ENCODE measurements around the gene ACCSL.
A peak's percentile ranks its signal among the peaks of the same experiment; 100 is the strongest.

Gene ACCSL

DNA sequence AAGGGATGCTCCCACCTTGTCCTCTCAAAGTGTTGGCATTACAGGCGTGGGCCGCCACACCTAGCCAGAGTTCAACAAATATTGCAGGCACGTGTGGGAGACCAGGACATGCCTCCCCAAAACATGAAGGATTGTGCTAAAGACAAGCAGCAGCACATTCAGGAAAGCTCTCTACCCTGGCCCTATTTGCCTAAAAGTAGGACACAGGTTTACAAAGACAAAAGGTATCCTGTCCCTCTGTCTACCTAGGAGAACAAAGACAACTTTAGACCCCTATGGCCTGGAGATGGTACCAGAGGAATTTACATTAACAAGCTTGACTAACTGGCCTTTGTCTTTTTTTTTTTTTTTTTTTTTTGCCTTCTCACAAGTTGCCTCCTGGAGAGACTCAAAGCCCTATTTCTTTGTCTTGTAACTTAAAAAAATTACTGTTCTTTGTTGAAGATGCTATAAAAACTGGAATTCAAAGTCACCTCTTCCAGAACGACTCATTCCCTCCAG is 17.4 kb downstream of the ACCSL start:
- DNase-seq (ENCODE audit: low read depth) = no peak

DNA sequence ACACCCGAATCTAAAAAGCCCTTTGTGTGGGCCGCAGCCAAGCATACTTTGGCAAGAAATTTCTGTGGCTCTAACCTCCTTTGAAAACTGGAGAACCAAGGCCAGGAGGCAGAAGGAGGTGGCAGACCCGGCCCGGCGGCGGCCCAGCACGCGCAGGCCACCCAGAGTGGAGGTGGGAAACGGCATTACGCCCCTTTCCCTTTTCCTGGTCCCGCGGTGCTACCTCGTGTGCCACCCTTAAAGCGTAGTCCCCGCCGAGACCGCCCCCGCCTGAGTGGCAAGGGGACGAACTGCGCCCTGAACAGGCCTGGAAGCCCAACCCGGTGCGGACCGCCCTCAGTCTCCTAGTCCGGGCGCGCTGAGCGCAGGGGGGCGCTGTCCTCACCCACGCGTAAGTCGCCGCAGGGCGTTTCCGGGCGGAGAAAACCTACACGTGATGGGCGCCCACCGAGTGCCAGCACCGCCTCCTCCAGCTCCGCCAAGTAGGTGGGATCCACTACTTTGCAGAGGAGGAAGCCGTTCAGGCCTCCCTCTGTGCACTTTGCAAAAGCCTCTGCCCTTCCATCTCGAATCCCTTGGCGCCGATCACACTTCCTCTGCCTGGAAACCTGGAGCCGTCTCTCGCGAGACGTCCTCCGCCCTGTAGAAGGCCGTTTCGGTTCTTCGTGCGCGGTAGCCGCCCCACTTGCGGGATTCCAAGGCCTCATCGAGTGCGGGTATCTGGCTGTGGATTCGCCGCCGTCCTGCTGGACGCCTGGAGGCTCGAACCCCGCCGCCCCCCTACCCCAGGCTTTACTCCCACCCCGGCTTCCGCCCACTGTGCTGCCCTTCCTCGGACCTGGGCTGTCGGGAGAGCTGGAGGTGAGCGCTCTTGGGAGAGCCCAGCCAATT is 18.3 kb downstream of the ACCSL start, which contains the start of gene ACCS:
Gene ACCS, plus strand, starts transcription at position 430 of the 891 bp plus-strand sequence. CDS start 1,358 bp downstream, outside the sequence.
- peak; percentile 69 for DNase-seq (ENCODE audit: low read depth)

DNA sequence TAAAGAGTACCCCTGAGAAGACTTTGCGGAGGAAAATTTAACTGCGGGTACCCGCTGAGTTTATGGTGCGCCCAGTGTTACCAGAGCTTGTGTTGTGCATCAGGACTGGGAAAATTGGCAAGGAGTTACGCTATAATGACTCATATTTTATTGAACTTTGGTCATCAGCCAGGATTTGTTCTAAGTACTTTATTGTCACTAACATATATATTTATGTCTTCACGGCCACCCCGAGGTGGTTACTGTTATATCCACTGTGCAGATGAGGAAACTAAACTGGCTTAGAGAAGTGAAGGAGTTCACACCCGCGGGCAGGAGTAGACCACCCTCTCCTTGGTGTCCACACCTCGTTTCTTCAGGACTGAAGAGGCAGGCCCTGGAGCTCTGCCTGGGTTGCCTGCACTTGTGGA is 19.0 kb downstream of the ACCSL start:
- DNase-seq (ENCODE audit: low read depth) = no peak

DNA sequence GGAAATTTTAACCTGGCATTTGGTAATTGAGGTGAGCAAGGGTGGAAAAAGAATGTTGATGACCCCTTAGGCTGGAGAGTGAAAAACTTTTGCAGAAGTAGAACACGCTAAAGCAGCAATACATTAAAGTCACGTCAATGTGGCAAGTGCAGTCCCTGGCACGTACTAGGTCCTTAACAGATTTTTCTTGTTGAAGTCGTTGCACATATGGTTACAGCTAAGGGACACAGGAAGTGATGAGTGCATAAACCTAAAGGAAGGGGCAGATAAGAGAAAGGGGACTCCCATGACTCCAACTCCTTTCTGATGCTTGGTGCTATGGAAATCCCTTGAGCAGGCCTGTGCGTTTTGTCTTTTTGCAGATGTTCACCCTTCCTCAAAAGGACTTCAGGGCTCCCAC is 19.5 kb downstream of the ACCSL start:
- DNase-seq (ENCODE audit: low read depth) = no peak

DNA sequence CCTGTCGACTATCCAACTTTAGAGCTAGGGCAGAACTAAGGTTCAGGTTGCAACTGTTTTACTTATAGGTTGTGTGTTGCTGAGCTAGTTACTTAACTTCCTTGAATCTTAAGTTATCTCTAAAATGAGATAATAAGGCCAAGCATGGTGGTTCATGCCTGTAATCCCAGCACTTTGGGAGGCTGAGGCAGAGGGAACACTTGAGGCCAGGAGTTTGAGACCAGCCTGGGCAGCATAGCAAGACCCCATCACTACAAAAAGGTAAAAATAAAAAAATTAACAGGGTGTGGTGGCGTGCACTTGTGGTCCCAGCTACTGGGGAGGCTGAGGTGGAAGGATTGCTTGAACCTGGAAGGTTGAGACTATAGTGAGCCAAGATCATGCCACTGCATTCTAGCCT is 20.4 kb downstream of the ACCSL start:
- no peak for DNase-seq (ENCODE audit: low read depth)

DNA sequence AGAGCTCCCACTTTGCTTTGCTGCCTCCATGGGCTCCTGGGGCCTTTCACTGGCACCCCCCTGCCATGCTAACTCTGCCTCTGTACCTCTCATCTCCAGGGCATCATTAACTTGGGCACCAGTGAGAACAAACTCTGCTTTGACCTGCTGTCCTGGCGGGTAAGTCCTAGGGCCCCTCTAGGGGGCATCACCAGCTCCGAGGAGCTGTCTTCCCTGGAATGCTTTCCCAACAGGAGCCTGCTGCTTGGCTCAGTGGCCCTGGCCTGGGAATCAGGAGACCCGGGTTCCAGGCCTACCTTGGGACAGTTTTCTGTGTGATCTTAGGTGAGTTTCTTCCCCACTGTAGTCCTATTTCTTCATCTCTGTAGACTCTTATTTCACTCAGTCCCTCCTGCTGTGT is 23.4 kb downstream of the ACCSL start:
- no peak for DNase-seq (ENCODE audit: low read depth)

DNA sequence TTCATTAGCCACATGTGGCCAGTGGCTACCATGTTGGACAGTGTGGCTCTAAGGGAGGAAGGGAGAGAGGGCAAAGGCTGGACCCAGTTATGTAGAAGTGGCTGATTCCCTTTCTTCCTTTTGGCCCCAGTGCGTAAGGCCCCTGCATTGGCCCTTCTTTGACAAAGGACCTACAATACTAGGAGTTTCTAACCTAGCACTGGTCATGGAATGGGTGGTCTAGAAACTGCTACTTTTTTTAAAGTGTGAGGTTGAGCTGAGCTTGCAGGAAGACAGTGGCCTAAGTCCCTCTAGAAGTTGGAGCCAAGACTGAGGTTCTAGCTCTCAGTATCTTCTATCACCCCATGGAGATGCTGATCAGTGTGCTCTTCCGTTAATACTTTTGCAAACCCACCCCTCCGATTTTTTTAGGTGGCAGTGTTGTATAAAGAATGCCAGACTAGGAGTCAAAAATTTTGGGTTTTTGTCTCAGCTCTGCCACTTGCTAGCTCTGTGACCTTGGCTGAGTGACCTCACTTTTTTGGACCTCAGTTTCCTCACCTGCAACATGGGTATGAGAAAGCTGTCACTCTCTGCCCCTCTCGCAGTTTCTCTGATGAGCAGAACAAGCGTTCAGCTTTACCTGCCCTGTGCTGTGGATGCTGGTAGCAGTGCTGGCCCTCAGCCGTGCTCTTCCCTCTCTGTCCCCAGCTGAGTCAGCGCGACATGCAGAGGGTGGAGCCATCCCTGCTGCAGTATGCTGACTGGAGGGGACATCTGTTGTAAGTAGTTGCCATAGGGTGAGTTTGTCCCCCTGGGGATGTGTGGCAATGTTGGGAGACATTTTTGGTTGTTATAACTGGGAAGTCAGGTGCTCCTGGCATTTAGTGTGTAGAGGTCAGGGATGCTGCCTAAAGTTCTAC is 25.2 kb downstream of the ACCSL start:
- DNase-seq (ENCODE audit: low read depth) = no peak

DNA sequence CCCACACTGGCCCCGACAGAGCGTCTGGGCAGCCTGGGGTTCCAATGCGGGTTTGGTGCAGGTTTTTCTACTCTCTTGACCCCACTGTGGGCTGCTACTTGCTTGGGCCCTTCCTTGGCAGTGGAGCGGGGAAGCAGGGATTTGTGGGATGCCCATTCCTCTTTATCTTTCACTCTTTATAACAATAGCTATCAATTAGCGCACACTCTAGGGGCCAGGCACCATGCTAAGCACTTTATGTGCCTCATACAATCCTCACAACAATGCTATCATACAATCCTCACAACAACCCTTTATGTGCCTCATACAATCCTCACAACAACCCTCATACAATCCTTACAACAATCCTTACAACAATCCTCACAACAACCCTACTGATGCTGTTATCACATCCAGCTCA is 31.0 kb downstream of the ACCSL start:
- DNase-seq (ENCODE audit: low read depth) = no peak

DNA sequence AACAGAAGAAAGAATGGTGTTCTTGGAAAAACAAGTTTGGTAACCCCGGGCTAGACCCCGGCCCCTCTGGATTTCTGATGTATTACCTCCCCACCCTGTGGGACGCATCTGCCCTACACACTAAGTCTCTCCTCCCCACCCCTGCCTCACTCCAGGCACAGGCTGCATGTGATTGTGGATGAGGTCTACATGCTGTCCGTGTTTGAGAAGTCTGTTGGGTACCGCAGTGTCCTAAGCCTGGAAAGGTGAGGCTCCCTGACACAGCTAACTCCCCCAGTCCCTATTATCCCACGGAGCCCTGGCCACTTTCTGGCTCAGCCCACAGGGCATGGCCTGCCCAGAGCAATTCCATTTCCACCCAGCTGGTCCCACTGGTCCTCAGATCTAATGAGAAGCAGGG is 31.6 kb downstream of the ACCSL start:
- DNase-seq (ENCODE audit: low read depth) = no peak

DNA sequence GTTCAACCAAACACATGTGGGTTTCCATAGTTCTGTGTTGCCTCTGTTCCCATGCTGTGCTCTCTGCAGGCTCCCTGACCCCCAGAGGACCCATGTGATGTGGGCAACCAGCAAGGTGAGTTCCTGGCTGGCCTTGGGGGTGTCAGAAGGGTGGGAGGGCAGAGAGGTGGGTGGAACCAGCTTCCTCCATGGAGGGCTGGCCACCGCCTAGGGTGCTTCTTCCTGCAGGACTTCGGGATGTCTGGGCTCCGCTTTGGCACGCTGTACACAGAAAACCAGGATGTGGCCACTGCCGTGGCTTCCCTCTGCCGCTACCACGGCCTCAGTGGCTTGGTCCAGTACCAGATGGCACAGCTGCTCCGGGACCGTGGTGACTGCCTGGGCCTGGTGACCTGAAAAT is 33.2 kb downstream of the ACCSL start:
- no peak for DNase-seq (ENCODE audit: low read depth)

DNA sequence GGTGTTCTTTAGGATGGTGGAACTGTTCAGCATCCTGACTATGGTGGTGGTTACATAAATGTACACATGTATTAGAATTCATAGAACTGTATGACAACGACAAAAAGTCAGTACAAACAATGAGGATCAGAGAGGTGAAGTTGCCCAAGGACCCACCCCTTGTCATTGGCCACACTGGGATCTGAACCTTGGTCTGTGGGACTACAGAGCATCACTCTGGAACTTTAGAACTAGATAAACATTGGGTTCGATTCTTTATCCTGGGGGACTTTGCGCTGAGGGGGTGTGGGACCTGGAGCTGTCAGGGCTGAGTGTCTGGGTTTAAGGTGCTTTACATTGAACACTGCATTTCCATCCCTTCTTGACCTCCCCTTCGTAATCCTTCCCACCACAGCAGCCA is 34.9 kb downstream of the ACCSL start:
- DNase-seq (ENCODE audit: low read depth) = no peak

DNA sequence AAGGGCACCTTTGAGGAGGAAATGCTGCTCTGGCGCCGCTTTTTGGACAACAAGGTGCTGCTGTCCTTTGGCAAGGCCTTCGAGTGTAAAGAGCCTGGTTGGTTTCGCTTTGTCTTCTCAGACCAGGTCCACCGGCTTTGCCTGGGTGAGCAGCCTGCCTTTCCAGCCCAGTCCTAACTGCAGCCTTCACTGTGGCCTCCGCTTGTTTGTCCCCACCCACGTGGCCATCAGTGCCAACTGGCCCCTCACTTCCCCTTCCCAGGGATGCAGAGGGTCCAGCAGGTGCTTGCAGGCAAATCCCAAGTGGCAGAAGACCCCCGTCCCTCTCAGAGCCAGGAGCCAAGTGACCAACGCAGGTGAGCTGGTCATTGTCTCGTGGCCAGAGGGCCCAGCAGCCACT is 35.7 kb downstream of the ACCSL start:
- DNase-seq (ENCODE audit: low read depth) = no peak

DNA sequence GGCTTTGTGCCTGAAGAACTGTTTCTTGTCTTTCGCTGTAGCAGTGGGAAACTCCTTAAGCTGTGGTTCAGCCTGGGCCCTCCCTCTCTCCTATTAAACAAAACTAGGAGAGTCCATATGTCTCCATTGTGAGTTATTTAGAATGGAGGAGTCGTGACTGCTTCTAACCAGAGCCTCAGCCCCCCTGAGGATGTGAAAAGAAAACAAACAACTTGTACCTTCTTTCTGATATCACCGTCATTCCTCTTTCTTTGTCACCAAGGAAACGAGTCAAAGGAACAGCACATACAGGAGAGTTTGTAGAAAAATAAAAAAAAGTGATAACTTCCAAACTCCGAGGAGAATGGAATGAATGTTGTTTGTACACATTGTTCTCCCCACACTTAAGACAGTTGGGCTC is 36.1 kb downstream of the ACCSL start:
- DNase-seq (ENCODE audit: low read depth) = no peak

DNA sequence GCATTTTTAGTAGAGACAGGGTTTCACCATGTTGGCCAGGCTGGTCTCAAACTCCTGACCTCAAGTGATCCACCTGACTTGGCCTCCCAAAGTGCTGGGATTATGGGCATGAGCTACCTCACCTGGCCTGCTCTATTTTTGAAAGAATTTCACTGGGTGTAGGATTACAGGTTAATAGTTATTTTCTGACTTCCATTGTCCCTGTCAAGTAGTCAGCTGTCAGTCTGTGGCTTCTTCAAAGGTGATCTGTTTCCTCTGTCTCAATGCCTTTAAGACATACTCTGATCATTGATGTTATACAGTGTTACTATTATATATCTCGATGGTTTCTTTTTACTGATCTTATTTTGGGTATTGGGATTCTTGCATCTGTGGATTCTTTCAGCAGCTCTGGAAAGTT is 37.5 kb downstream of the ACCSL start:
- no peak for DNase-seq (ENCODE audit: low read depth)

DNA sequence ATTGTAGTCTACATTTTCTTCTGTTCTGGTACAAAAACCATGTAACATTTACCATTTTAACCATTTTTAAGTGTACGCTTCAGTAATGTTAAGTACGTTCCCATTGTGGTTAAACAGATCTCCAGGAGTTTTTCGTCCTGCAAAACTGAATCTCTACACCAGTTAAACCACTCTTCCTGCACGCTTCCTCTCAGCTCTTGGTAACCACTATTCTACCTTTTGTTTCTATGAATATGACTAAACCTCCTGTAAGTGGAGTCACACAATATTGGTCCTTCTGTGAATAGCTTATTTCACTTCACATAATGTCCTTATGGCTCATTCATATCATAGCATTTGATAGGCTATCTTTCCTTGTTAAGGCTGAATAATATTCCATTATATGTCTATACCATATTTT is 40.6 kb downstream of the ACCSL start:
- no peak for DNase-seq (ENCODE audit: low read depth)

DNA sequence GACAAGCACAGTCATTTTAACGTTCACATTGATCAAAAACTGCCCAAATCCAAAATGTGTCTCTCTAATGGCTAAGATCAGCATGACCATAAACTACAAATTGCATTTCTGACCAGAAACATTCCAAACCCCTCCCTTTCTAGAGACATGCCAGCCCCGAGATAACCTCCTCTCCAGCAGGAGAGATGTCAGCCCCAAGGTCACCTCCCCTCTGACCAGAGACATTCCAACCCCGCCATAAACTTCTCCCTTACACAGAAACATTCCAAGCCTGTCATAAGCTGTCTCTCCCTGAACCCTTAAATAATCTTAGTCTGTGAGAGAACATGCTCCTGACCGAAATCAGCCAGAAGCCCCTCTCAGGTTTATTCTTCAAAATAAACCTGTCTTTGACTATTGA is 41.1 kb downstream of the ACCSL start:
- DNase-seq (ENCODE audit: low read depth) = no peak

DNA sequence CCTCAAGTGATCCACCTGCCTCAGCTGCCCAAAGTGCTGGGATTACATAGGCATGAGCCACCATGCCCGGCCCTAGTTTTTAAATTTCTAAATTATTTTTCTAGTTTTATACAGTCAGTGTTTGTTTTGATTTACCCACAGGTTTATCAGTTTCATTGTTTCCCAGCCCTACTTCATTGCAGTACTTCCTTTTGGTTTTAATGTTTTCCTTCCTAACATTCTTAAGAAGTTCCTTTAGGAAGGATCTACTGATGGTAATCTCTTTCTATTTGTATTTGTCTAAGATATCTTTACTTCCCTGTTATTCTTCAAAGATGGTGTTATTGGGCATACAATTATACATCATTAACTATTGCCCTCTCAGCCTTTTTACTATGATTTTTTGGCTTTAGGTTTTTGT is 42.8 kb downstream of the ACCSL start:
- no peak for DNase-seq (ENCODE audit: low read depth)

DNA sequence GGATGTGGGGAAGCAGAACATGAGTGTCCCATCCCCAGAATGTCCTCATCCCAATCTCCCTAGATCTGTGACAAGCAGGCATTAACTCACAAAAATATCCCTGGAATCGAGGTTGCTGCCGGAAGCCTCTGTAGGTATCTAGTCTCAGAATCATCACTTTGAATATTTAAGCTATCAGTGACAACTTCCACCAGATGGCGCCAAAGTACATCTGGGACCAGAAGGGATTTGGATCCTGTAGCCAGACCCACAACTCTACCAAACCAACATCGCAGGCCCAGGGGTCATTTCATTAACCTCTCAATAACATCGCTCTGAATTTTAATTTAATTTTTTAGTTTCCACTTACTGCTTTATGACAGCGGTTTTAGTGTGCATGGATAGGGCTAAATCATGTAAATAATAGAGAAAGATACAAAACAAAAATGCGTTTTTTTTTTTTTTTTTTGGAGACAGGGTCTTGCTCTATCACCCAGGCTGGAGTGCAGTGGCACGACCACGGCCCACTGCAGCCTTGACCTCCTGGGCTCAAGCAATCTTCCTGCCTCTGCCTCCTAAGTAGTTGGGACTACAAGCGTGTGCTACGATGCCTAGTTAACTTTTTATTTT is 46.6 kb downstream of the ACCSL start:
- DNase-seq (ENCODE audit: low read depth) = peak; percentile 36

DNA sequence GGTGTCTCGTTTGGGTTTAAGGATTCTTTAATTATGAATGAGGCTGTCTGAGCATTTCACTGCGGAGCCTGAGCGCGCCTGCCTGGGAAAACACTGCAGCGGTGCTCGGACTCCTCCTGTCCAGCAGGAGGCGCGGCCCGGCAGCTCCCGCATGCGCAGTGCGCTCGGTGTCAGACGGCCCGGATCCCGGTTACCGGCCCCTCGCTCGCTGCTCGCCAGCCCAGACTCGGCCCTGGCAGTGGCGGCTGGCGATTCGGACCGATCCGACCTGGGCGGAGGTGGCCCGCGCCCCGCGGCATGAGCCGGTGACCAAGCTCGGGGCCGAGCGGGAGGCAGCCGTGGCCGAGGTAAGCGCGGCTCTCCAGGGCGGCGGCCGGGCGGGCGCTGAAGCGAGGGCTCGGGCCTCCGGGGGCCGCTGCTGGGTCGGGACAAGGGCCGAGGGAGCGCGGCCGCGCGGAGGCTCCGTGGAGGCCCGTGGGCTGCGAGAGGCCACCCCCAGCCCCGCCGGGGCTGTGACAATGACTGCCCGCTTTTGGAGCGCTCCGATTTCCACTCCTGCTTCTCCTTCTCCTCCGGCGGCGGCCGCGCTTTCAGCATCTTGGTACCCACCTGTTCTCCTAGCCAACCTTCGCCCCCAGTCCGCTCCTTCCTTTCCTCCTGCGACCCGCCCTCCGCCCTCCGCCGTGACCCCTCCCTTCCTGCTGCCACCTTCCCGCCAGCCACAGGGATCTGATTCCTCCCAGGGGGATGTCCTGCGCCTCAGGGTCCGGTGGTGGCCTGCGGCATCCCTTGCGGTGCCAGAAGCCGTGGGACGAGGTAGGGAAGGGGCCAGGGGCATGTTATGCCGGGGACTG is 48.0 kb downstream of the ACCSL start, which contains the start of gene EXT2:
Gene EXT2, plus strand, starts transcription at position 173 of the 854 bp plus-strand sequence. CDS start 12,035 bp downstream, outside the sequence.
- peak; percentile 84 for DNase-seq (ENCODE audit: low read depth)

DNA sequence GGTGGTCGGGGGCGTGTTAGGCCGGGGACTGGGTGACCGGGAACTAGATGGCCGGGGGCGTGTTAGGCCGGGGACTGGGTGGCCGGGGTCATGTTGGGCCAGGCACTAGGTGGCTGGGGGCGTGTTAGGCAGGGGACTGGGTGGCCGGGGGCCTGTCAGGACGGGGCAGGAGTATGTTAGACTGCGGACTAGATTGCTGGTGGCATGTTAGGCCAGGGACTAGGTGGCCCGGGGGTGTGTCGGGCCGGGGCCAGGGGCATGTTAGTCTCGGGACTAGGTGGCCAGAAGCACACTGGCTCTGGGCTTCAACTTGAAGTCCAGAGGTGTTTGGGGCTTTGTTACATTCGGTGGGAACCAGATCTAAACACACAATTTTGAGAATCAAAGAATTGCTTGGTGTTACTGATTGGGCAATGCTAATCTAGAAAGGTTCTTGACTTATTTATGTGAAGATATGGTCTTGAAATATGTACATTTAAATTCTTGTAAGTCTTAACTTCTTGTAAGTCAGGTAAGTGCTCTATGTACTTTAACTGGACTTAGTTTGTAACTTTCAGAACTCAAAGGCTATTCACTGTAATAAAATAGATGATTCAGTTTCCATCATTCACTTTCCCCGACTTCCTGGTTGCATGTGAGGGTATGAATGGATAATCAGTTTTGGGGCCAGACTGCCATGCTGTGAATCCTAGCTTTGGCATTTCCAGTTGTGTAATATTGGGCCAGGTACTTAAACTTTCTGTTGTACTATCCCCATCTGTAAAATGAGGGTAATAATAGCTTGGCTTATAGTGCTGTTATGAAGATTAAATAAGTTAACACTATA is 48.8 kb downstream of the ACCSL start:
- DNase-seq (ENCODE audit: low read depth) = no peak
